Lung (tissue), 12 donors: ENCODE data around the gene KRT3. TPM values are rescaled to one million over a fixed set of nuclear protein-coding genes. Genes with fewer than 3 reads are reported as not detected.

ENCODE experiments used
- ATAC-seq: fragments of 200-7000 bp; cut with Tn5 transposase; one replicate; pipeline ENCODE4 v1.9.1; 2020; ENCODE audit warnings: moderate number of reproducible peaks; ENCODE audit not compliant: insufficient read depth, low FRiP score
- DNase-seq, 3 donors: peaks; one replicate each; pipeline ENCODE4 v3.0.0-alpha.2; 2013 to 2017
- H3K27ac ChIP-seq, 2 donors: one replicate each; pipeline ENCODE4 v1.5.1; 2013; ENCODE audit warnings: mild to moderate bottlenecking in 2 of 2, moderate library complexity in 2 of 2, control low read depth in 1 of 2, inconsistent platforms in 1 of 2, low read depth in 1 of 2, low read length in 1 of 2
- H3K27me3 ChIP-seq, 3 donors: one replicate each; pipeline ENCODE4 v1.5.1; 2013; ENCODE audit warnings: low read length in 2 of 3; ENCODE audit not compliant: control insufficient read depth in 3 of 3, insufficient read depth in 3 of 3
- H3K36me3 ChIP-seq, 4 donors: one replicate each; pipeline ENCODE4 v1.5.1; 2013; ENCODE audit warnings: low read length in 4 of 4, mild to moderate bottlenecking in 1 of 4, moderate library complexity in 1 of 4; ENCODE audit not compliant: control insufficient read depth in 4 of 4, insufficient read depth in 4 of 4
- H3K4me1 ChIP-seq, 5 donors: one replicate each; pipeline ENCODE4 v1.5.1; 2013; ENCODE audit warnings: low read length in 5 of 5, mild to moderate bottlenecking in 2 of 5, moderate library complexity in 1 of 5; ENCODE audit not compliant: control insufficient read depth in 5 of 5, insufficient read depth in 5 of 5
- H3K4me3 ChIP-seq: one replicate; pipeline ENCODE4 v1.5.1; 2013; ENCODE audit warnings: mild to moderate bottlenecking, control low read depth, moderate library complexity
- H3K9ac ChIP-seq, 2 donors: one replicate each; pipeline ENCODE4 v1.5.1; 2013; ENCODE audit warnings: low read length in 2 of 2, control low read depth in 1 of 2; ENCODE audit not compliant: insufficient read depth in 1 of 2
- H3K9me3 ChIP-seq, 4 donors: one replicate each; pipeline ENCODE4 v1.5.1; 2013; ENCODE audit warnings: low read length in 3 of 4, mild to moderate bottlenecking in 1 of 4, moderate library complexity in 1 of 4; ENCODE audit not compliant: control insufficient read depth in 4 of 4, insufficient read depth in 3 of 4
- CTCF ChIP-seq: IDR thresholded peaks from 2 replicates; pipeline ENCODE4 v1.5.1; 2012; ENCODE audit warnings: mild to moderate bottlenecking; ENCODE audit errors: control extremely low read depth, extremely low read depth
- WGBS, 2 donors: extraction: QIAGEN DNeasy Blood & Tissue Kit; methylation state at CpG; one replicate each; pipeline ENCODE4 v1.1.7; 2013; 5-methylcytosine and 5-hydroxymethylcytosine counted together
- polyA plus RNA-seq, 2 donors: library from polyadenylated mRNA; stranded (reverse); fragments of 200-250 nt; gene quantifications; one replicate each; pipeline ENCODE4 v1.2.1, GENCODE V29; 2013
- total RNA-seq, 2 donors: library from RNA; depleted of rRNA in 1 of 2; stranded (reverse); fragments of >200 nt in 1 of 2; gene quantifications; one replicate each; pipeline ENCODE4 v1.2.1, GENCODE V29; 2014 to 2021
- donor health status: control.
- donor health status: control.
- donor health status: Bipolar disorder and iron deficiency.
- donor health status: healthy.
- donor health status: DM: yes; HTN: yes; CAD: no.

The KRT3 gene
- total and polyA plus RNA-seq, 4 donors: not detected

GRCh38 chr12:52828591-52829021 is 32.7 kb upstream of the KRT3 start:
- ATAC-seq (no peak), DNase-seq (no peak)
- Histone ChIP-seq H3K9ac (no peak overlapping the region), H3K4me1 (peaks cover 0 to 5% (median 0%) of the 10 kb centered on the region in 5 donors), H3K9me3 (peaks cover 0 to 3% (median 0%) of the 10 kb centered on the region in 4 donors), H3K4me3 (no peak overlapping the region), H3K27me3 (peaks cover 0 to 24% (median 2%) of the 10 kb centered on the region in 3 donors), H3K36me3 (no peaks in the 10 kb centered on the region), H3K27ac (no peak overlapping the region)
- no peak for TF ChIP-seq CTCF
- 6 to 27% methylated on average over 2 of the region's 2 CpGs for WGBS, 2 donors

GRCh38 chr12:52828156-52828555 is 32.2 kb upstream of the KRT3 start:
- Histone ChIP-seq H3K9me3 (peaks cover 0 to 3% (median 0%) of the 10 kb centered on the region in 4 donors), H3K4me1 (peaks cover 0 to 5% (median 0%) of the 10 kb centered on the region in 5 donors), H3K4me3 (no peak overlapping the region), H3K36me3 (no peaks in the 10 kb centered on the region), H3K27me3 (peaks cover 0 to 27% (median 3%) of the 10 kb centered on the region in 3 donors), H3K27ac (no peak overlapping the region), H3K9ac (no peak overlapping the region)
- DNase-seq: no peak
- ATAC-seq: no peak
- TF ChIP-seq CTCF: no peak

GRCh38 chr12:52827499-52828090 is 31.7 kb upstream of the KRT3 start:
- Histone ChIP-seq H3K4me1 (peaks cover 0 to 5% (median 0%) of the 10 kb centered on the region in 5 donors), H3K4me3 (no peak overlapping the region), H3K27ac (no peak overlapping the region), H3K27me3 (peaks cover 0 to 29% (median 3%) of the 10 kb centered on the region in 3 donors), H3K36me3 (no peaks in the 10 kb centered on the region), H3K9me3 (peaks cover 0 to 3% (median 0%) of the 10 kb centered on the region in 4 donors), H3K9ac (no peak overlapping the region)
- DNase-seq (no peak), ATAC-seq (no peak)
- no peak for TF ChIP-seq CTCF
- 87 to 90% methylated on average over 6 of the region's 6 CpGs for WGBS, 2 donors
